Vagina (tissue), 2 donors: Measurements from ENCODE around the gene GID4.

Experiments
- CTCF ChIP-seq, 3 experiments: fragments of 450-650 bp in 2 of 3; fragments of 200-600 bp in 1 of 3; sonication (generic) in 1 of 3; IDR thresholded peaks; one replicate each; pipeline ENCODE4 v1.5.1; 2017 to 2019; ENCODE audit warnings: antibody characterized with exemption in 3 of 3, mild to moderate bottlenecking in 2 of 3, moderate library complexity in 2 of 3
- POLR2A ChIP-seq, 2 donors: fragments of 450-650 bp; IDR thresholded peaks; one replicate each; pipeline ENCODE4 v1.6.1; 2017; ENCODE audit warnings: antibody characterized with exemption in 2 of 2, mild to moderate bottlenecking in 2 of 2, moderate library complexity in 2 of 2

- TF ChIP-seq CTCF (IDR thresholded peaks at IDR 0.05) (no peak), POLR2A (IDR thresholded peaks at IDR 0.05) (no peak)
Measured at GRCh38 chr17:18109935-18110485, 70.8 kb downstream of the GID4 start.
